ENCODE data around the gene MARVELD1.

MARVELD1 gene

DNA sequence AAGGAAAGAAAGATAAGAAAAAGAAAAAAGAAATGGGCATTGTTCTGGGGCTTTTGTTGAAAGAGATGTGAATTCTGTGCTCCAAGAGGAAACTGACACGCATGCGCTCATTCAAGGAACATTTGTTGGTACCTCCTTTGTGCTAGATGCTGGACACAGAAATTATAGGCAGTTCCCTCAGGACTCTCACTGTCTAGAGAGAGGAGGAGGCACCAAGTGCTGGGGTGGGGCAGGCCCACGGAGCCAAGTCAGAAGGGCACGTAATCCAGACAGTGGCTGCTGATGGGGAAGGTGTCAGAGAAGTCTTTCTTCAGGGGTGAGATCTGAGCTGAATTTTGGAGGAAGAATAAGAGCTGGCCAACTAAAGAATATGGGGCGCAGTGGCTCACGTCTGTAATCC is 20.5 kb downstream of the MARVELD1 start:
- no peak overlapping the region for H3K4me3 ChIP-seq (ENCODE audit: low read length in 2 of 2)
- H3K36me3 ChIP-seq (ENCODE audit: control insufficient read depth in 2 of 2, insufficient read depth in 2 of 2, low read length in 2 of 2): peaks cover 4% of the 10 kb centered on the region in 2 donors
- no peak overlapping the region for H3K9ac ChIP-seq (ENCODE audit: low read depth in 1 of 2, low read length in 2 of 2)
- no peaks in the 10 kb centered on the region for H3K27me3 ChIP-seq (ENCODE audit: control insufficient read depth in 2 of 2, insufficient read depth in 2 of 2, low read length in 2 of 2)
- no peaks in the 10 kb centered on the region for H3K9me3 ChIP-seq (ENCODE audit: control insufficient read depth in 2 of 2, low read length in 2 of 2)
- no peak overlapping the region for H3K27ac ChIP-seq (ENCODE audit: low read depth in 2 of 2, low read length in 2 of 2)
- H3K4me1 ChIP-seq (ENCODE audit: control insufficient read depth in 2 of 2, insufficient read depth in 2 of 2, low read length in 2 of 2): peaks cover 14 to 15% of the 10 kb centered on the region in 2 donors

- Histone ChIP-seq H3K4me1 (ENCODE audit: control insufficient read depth in 2 of 2, insufficient read depth in 2 of 2, low read length in 2 of 2) (peaks cover 14 to 15% of the 10 kb centered on the region in 2 donors), H3K36me3 (ENCODE audit: control insufficient read depth in 2 of 2, insufficient read depth in 2 of 2, low read length in 2 of 2) (peaks cover 16 to 22% of the 10 kb centered on the region in 2 donors), H3K9ac (ENCODE audit: low read depth in 1 of 2, low read length in 2 of 2) (peak overlapping the region in 1 of 2 donors; percentile 66), H3K9me3 (ENCODE audit: control insufficient read depth in 2 of 2, low read length in 2 of 2) (no peaks in the 10 kb centered on the region), H3K4me3 (ENCODE audit: low read length in 2 of 2) (peak overlapping the region; percentile 79 to 85), H3K27ac (ENCODE audit: low read depth in 2 of 2, low read length in 2 of 2) (peak overlapping the region in 1 of 2 donors; percentile 98), H3K27me3 (ENCODE audit: control insufficient read depth in 2 of 2, insufficient read depth in 2 of 2, low read length in 2 of 2) (no peaks in the 10 kb centered on the region)
These were observed 22.9 kb downstream of the MARVELD1 start for GRCh38 chr10:97736403-97736901.

DNA sequence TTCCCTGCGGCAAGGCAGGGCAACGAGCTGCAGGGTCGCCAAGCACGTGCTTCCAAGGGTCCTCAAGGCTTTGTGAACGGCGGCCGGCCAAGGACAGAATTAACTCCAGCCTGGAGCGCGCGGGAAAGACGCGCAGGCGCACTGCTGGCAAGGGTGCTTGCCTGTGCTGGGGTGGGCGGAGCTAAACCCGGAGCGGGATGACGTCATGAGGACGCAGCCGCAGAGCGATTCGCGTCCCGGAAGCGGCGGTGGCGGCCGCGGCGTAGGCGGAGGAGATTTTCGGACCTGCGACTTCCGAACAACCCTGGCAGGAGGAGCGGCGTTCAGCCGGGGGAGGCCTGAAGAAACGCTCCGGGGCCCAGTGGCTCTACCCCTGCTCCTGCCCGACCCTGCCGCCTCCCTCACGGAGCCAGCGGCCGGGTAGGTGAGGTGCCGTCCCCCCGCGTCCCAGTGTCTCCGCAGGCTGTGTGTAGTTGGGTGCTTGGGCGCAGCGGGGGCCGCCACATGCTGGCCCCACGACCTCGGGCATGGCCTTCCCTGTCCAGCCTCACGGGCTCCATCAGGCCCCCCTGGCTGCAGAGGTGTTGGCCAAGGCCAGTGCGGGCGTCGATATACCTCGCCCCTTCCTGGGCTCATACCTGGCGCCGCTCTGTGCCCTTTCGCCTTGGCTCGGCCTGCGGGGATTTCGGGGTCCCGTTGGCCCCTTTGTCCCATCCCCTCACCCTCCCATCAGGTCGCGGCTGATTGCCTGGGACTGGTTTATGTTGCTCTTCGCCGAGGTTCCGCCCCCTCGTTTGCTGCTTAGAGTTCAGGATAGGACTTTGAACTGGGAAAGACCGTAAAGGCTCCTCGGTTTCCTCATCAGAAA is 23.6 kb downstream of the MARVELD1 start, which contains the start of gene ZFYVE27:
Gene ZFYVE27, plus strand, starts transcription at position 227 of the 868 bp plus-strand sequence. CDS start 1,350 bp downstream, outside the sequence.
- Histone ChIP-seq H3K4me3 (ENCODE audit: low read length in 2 of 2) (peak within 1 kb of the TSS; percentile 79 to 85), H3K36me3 (ENCODE audit: control insufficient read depth in 2 of 2, insufficient read depth in 2 of 2, low read length in 2 of 2) (peaks cover 16 to 26% of the 10 kb centered on the region in 2 donors), H3K9ac (ENCODE audit: low read depth in 1 of 2, low read length in 2 of 2) (peak within 1 kb of the TSS; percentile 94 to 97), H3K4me1 (ENCODE audit: control insufficient read depth in 2 of 2, insufficient read depth in 2 of 2, low read length in 2 of 2) (peaks cover 14 to 15% of the 10 kb centered on the region in 2 donors), H3K27ac (ENCODE audit: low read depth in 2 of 2, low read length in 2 of 2) (peak within 1 kb of the TSS; percentile 97 to 98), H3K27me3 (ENCODE audit: control insufficient read depth in 2 of 2, insufficient read depth in 2 of 2, low read length in 2 of 2) (no peaks in the 10 kb centered on the region), H3K9me3 (ENCODE audit: control insufficient read depth in 2 of 2, low read length in 2 of 2) (no peaks in the 10 kb centered on the region)

DNA sequence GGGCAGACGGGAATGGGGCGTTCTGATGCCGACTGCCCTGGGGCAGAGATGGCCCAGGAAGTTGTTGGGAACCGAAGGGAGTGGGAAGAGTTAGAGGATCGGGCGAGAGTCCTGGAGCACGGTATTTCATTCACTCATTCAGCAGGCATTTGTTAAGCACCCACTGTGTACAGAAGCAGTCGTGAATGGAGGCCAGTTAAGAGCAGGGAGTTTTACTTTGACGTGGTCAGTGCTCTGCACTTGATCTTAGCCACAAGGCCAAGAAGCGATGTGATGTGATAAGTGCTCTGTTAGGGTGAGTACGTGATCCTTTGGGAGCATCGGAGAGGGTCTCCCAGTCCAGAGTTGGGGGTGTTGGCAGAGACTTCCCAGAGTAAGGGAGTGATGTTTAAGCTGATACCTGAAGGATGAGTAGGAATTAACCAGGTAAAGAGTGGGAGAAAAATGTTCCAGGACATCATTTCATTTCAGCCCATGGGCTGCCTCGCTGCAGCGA is 24.3 kb downstream of the MARVELD1 start:
- no peaks in the 10 kb centered on the region for H3K27me3 ChIP-seq (ENCODE audit: control insufficient read depth in 2 of 2, insufficient read depth in 2 of 2, low read length in 2 of 2)
- H3K27ac ChIP-seq (ENCODE audit: low read depth in 2 of 2, low read length in 2 of 2): peak overlapping the region; percentile 97 to 98
- H3K9ac ChIP-seq (ENCODE audit: low read depth in 1 of 2, low read length in 2 of 2): peak overlapping the region; percentile 94 to 97
- H3K36me3 ChIP-seq (ENCODE audit: control insufficient read depth in 2 of 2, insufficient read depth in 2 of 2, low read length in 2 of 2): peaks cover 18 to 26% of the 10 kb centered on the region in 2 donors
- H3K4me3 ChIP-seq (ENCODE audit: low read length in 2 of 2): peak overlapping the region; percentile 79 to 85
- H3K4me1 ChIP-seq (ENCODE audit: control insufficient read depth in 2 of 2, insufficient read depth in 2 of 2, low read length in 2 of 2): peaks cover 14 to 15% of the 10 kb centered on the region in 2 donors
- H3K9me3 ChIP-seq (ENCODE audit: control insufficient read depth in 2 of 2, low read length in 2 of 2): no peaks in the 10 kb centered on the region

GRCh38 chr10:97738616-97739015 is 25.1 kb downstream of the MARVELD1 start:
- Histone ChIP-seq H3K36me3 (ENCODE audit: control insufficient read depth in 2 of 2, insufficient read depth in 2 of 2, low read length in 2 of 2) (peaks cover 26 to 33% of the 10 kb centered on the region in 2 donors), H3K27me3 (ENCODE audit: control insufficient read depth in 2 of 2, insufficient read depth in 2 of 2, low read length in 2 of 2) (no peaks in the 10 kb centered on the region), H3K9ac (ENCODE audit: low read depth in 1 of 2, low read length in 2 of 2) (no peak overlapping the region), H3K4me3 (ENCODE audit: low read length in 2 of 2) (peak overlapping the region; percentile 79 to 85), H3K9me3 (ENCODE audit: control insufficient read depth in 2 of 2, low read length in 2 of 2) (no peaks in the 10 kb centered on the region), H3K4me1 (ENCODE audit: control insufficient read depth in 2 of 2, insufficient read depth in 2 of 2, low read length in 2 of 2) (peaks cover 14 to 15% of the 10 kb centered on the region in 2 donors), H3K27ac (ENCODE audit: low read depth in 2 of 2, low read length in 2 of 2) (no peak overlapping the region)

DNA sequence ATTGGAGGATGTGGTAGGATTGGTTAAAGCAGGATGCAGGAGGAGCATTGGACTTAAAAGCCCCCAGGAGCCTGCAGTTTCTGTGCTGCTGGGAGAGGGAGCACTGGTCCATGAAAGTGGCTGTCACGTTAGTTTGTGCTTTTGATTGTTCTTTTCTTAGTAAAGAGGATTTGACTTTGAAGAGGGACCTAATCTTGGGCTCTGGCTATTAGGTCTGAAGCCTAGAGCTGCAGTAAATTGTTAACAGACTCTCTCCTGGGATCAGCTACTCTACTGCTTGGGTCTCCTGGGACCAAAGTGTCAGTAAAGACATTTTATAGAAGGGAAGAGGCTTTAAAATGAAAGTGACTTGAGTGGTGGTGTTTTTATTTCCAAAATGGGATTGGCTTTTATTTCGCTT is 27.1 kb downstream of the MARVELD1 start:
- Histone ChIP-seq H3K27ac (ENCODE audit: low read depth in 2 of 2, low read length in 2 of 2) (no peak overlapping the region), H3K9me3 (ENCODE audit: control insufficient read depth in 2 of 2, low read length in 2 of 2) (no peaks in the 10 kb centered on the region), H3K4me3 (ENCODE audit: low read length in 2 of 2) (no peak overlapping the region), H3K36me3 (ENCODE audit: control insufficient read depth in 2 of 2, insufficient read depth in 2 of 2, low read length in 2 of 2) (peaks cover 35 to 50% of the 10 kb centered on the region in 2 donors), H3K4me1 (ENCODE audit: control insufficient read depth in 2 of 2, insufficient read depth in 2 of 2, low read length in 2 of 2) (peaks cover 14 to 15% of the 10 kb centered on the region in 2 donors), H3K27me3 (ENCODE audit: control insufficient read depth in 2 of 2, insufficient read depth in 2 of 2, low read length in 2 of 2) (no peaks in the 10 kb centered on the region), H3K9ac (ENCODE audit: low read depth in 1 of 2, low read length in 2 of 2) (no peak overlapping the region)

DNA sequence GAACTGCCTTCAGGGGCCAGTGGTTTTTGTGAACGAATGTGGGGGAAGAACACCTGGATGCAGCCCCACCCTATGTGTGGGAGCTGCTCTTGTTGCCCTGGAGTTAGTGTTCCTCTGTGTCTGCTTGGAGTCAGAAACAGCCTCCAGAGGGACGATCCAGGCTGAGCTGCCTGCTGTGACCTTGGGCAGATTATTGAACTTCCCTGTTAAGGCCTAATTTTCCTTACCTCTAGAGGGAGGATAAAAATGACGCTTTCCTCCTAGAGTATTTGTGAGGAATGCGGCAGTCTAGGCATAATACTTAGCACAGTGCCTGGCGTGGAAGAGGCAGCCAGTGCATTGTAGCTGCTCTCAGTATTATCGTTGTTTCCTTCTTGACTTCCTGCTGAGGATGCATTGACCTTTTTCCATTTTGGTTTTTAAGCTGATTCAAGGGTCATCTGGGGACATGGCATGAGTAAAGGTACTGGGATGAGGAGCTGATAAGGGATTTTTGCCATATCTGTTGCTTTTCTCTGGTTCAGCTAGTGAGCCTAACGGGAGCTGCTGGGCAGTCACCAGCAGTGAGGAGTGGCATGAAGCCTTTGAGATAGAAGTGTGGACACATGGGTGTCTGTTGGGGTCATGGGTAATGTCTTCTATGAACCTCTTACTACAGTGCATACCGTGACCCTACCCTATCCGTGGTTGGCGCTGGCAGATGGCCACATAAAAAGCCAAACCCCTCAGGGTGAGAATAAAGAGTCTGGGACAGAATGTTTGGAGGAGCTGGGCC is 29.8 kb downstream of the MARVELD1 start:
- no peak overlapping the region for H3K27ac ChIP-seq (ENCODE audit: low read depth in 2 of 2, low read length in 2 of 2)
- H3K9ac ChIP-seq (ENCODE audit: low read depth in 1 of 2, low read length in 2 of 2): no peak overlapping the region
- peaks cover 4% of the 10 kb centered on the region in 2 donors for H3K4me1 ChIP-seq (ENCODE audit: control insufficient read depth in 2 of 2, insufficient read depth in 2 of 2, low read length in 2 of 2)
- no peaks in the 10 kb centered on the region for H3K27me3 ChIP-seq (ENCODE audit: control insufficient read depth in 2 of 2, insufficient read depth in 2 of 2, low read length in 2 of 2)
- peaks cover 47 to 67% of the 10 kb centered on the region in 2 donors for H3K36me3 ChIP-seq (ENCODE audit: control insufficient read depth in 2 of 2, insufficient read depth in 2 of 2, low read length in 2 of 2)
- H3K4me3 ChIP-seq (ENCODE audit: low read length in 2 of 2): no peak overlapping the region
- no peaks in the 10 kb centered on the region for H3K9me3 ChIP-seq (ENCODE audit: control insufficient read depth in 2 of 2, low read length in 2 of 2)

DNA sequence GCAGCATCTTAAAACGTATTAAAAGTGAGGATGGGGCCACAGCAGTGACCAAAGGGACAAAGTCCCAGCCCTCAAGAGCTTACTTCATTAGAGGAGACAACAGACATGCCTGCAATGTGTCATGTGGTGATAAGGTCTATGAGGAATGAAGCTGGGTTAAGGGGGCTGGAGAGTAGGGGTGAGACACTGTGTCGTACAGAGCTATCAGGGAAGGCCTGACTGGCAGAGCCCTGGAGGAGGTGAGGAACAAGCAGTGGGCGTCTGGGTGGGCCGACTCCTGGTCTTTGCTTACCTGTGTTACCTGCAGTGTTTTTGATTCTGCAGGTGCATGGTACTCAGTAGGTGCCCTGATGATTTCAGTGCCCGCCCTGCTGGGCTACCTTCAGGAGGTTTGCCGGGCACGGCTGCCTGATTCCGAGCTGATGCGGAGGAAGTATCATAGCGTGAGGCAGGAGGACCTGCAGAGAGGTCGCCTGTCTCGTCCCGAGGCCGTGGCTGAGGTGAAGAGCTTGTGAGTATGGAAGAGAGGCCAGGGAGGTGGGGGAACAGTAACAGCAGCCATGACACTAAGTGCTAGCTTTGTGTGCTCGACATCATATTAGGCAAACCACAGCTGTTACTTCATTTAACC is 31.0 kb downstream of the MARVELD1 start:
- no peaks in the 10 kb centered on the region for H3K9me3 ChIP-seq (ENCODE audit: control insufficient read depth in 2 of 2, low read length in 2 of 2)
- H3K4me1 ChIP-seq (ENCODE audit: control insufficient read depth in 2 of 2, insufficient read depth in 2 of 2, low read length in 2 of 2): no peaks in the 10 kb centered on the region
- H3K36me3 ChIP-seq (ENCODE audit: control insufficient read depth in 2 of 2, insufficient read depth in 2 of 2, low read length in 2 of 2): peaks cover 51 to 71% of the 10 kb centered on the region in 2 donors
- no peak overlapping the region for H3K27ac ChIP-seq (ENCODE audit: low read depth in 2 of 2, low read length in 2 of 2)
- no peak overlapping the region for H3K9ac ChIP-seq (ENCODE audit: low read depth in 1 of 2, low read length in 2 of 2)
- no peaks in the 10 kb centered on the region for H3K27me3 ChIP-seq (ENCODE audit: control insufficient read depth in 2 of 2, insufficient read depth in 2 of 2, low read length in 2 of 2)
- H3K4me3 ChIP-seq (ENCODE audit: low read length in 2 of 2): no peak overlapping the region

- Histone ChIP-seq H3K36me3 (ENCODE audit: control insufficient read depth in 2 of 2, insufficient read depth in 2 of 2, low read length in 2 of 2) (peaks cover 65 to 79% of the 10 kb centered on the region in 2 donors), H3K9ac (ENCODE audit: low read depth in 1 of 2, low read length in 2 of 2) (no peak overlapping the region), H3K4me3 (ENCODE audit: low read length in 2 of 2) (no peak overlapping the region), H3K4me1 (ENCODE audit: control insufficient read depth in 2 of 2, insufficient read depth in 2 of 2, low read length in 2 of 2) (no peaks in the 10 kb centered on the region), H3K27ac (ENCODE audit: low read depth in 2 of 2, low read length in 2 of 2) (no peak overlapping the region), H3K9me3 (ENCODE audit: control insufficient read depth in 2 of 2, low read length in 2 of 2) (no peaks in the 10 kb centered on the region), H3K27me3 (ENCODE audit: control insufficient read depth in 2 of 2, insufficient read depth in 2 of 2, low read length in 2 of 2) (no peaks in the 10 kb centered on the region)
These were observed 34.0 kb downstream of the MARVELD1 start for GRCh38 chr10:97747573-97747972.

Measured in mucosa of rectum (tissue), 2 donors.